ENCODE data around the gene INHBC.
"Not testable (repeated sequence)": the region's sequence is repeated elsewhere in the genome, so short reads cannot be mapped to it uniquely, and the experiment has no call there.

INHBC gene

DNA sequence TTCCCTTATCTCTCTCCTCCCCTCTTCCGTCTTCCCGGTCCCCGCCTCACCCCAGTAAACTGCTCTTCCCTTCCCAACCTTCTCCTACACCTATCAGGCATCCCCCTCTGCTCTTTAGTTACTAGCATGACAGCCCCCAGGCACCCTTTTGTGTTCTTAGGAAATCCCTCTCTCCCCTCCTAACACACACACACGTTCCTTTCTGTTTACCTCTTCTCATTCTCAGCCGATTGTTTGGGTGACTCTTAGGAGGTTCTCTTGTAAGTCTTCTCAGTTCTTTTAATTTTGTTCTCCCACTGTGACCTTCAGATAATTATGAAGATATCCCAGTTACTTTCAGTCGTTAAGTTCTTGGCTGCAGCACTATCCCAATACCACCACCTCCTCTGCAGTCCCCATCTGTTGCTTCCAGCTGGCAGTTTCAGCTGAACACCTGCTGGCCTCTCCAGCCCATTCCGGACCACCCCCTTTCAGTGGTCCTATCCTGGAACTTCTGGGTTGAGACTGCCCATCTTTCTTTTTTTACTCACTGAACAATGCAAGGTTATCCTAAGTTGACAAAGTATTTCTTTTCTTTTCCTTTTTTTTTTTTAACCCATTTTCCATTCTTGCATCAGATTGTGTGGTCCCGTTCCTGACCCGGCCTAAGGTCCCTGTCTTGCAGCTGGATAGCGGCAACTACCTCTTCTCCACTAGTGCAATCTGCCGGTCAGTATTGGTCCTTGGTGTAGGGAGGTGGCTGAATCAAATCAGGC, 54.0 kb downstream of the INHBC start:
- DNase-seq = no peak

DNA sequence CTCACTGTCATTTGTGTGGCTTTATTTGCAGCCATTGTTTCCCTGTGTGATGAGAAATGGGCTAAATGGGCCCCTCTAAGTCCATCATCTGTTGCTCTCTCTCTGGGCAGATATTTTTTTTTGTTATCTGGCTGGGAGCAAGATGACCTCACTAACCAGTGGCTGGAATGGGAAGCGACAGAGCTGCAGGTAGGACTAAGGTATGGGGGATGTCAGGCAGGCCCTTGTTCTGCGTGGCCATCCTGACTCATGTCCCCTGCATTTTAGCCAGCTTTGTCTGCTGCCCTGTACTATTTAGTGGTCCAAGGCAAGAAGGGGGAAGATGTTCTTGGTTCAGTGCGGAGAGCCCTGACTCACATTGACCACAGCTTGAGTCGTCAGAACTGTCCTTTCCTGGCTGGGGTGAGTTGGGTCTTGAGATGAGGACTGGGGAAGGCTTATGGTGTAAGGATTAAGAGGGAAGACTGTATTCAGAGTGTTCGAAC, 54.6 kb downstream of the INHBC start:
- no peak for DNase-seq

DNA sequence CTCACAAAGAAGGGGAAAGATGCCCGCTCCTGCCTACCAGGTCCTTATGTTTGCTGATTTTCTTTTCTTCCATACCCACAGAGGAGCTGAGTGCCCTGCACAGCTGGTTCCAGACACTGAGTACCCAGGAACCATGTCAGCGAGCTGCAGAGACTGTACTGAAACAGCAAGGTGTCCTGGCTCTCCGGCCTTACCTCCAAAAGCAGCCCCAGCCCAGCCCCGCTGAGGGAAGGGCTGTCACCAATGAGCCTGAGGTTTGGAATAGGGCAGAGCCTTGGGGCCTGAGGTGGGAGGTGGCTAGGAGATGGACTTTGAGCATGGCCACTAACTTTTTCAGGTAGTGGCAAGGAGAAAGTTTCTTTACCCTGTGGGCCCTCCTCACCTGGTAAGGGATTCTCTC, 55.5 kb downstream of the INHBC start:
- DNase-seq = no peak

DNA sequence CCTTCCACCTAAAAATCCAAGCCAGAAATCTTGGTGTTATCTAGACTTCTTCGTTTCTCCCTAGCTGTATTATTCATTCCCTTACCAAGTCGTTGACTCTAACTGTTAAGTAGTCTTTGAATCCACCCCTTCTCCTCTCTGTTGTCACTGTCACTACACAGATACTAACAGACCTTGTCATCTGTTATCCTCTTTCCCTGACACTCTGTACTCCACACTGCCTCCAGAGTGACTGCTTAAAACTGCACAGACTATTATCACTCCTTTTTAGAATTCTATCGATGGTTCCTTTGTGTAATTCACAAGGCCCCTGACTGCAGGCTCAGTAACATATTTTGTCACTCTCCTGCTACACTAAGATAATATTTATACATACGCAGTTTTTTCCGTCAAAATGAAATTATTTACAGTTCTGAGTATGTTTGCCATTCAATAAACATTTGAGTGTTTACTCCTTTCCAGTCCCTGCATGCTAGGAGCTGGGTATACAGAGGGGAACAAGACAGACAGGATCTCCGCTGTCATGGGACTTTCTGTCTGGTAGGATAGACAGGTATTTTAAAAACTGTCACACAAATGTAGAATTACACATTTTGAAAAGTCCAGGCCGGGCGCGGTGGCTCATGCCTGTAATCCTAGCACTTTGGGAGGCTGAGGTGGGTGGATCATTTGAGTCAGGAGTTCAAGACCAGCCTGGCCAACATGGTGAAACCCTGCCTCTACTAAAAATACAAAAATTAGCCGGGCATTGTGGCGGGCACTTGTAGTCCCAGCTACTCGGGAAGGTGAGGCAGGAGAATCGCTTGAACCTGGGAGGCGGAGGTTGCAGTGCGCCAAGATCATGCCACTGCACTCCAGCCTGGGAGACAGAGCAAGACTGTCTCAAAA, 57.1 kb downstream of the INHBC start:
- DNase-seq = no peak

DNA sequence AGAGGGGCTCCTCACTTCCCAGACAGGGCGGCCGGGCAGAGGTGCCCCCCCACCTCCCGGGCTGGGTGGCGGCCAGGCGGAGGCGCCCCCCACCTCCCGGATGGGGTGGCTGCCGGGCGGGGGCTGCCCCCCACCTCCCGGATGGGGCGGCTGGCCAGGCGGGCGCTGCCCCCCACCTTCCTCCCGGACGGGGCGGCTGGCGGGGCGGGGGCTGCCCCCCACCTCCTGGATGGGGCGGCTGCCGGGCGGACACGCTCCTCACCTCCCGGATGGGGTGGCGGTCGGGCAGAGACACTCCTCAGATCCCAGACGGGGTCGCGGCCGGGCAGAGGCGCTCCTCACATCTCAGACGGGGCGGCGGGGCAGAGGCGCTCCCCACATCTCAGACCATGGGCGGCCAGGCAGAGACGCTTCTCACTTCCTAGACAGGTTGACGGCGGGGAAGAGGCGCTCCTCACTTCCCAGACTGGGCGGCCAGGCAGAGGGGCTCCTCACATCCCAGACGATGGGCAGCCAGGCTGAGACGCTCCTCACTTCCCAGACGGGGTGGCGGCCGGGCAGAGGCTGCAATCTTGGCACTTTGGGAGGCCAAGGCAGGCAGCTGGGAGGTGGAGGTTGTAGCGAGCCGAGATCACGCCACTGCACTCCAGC, 60.6 kb downstream of the INHBC start:
- DNase-seq = not testable (repeated sequence)

DNA sequence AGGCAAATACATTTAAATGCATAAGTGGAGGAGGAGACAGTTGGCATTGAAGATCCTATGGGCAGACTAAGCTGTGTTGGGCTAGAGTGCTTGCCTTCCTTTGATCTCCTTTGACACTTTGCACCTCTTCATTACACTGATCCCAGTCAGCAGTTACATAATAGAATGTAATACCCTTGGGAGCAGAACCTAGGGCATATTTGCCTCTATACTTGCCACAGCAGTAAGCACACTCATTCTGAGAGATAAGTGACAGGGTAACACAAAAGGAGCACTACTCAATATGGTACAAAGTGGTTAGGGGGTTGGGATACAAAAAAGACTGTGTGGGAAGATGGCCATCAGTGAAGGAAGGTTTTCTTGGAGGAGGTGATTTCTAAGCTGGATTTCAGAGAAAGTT, 62.2 kb downstream of the INHBC start:
- no peak for DNase-seq

DNA sequence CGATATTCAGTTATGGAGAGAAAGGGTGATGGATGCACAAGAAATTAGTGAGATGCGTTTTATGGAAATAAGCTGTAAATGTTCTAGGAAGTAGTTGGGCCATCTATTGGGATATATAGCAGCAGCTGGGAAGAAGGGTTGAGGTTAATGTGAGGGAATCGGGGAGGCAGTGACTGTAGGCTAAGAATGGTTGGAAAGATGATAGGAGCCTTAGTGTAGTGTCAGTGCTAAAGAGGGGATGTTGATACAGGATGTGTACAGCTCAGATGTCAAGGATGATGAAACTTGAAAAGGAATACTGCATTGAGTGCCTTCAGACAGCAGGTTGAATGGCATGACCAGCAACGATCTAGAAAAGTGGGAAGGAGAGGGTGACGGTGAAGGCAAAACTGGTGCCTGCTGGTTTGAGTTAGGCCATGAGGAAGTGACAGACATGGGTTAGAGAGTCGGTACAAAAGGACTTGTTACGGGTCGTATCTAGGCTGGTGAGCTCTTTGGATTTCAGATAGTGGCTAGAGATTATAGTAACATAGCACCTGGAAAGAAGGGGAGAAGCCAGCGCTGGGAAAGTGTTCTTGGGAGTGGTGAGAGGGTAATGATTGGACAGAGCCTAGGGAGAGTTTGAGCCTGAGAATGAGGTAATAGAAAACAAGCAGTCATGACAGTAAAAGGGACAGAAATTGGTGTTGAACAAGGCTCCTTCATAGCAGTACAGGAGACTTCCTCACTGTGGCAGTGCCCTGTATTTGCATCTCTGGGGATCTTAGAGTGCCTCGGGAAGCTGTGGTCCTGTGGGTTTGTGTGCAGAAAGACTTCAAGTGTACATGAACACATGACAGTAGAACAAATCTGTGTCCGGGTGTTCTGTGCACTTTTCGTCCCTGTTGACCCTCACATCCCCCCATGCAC, 62.9 kb downstream of the INHBC start:
- no peak for DNase-seq

DNA sequence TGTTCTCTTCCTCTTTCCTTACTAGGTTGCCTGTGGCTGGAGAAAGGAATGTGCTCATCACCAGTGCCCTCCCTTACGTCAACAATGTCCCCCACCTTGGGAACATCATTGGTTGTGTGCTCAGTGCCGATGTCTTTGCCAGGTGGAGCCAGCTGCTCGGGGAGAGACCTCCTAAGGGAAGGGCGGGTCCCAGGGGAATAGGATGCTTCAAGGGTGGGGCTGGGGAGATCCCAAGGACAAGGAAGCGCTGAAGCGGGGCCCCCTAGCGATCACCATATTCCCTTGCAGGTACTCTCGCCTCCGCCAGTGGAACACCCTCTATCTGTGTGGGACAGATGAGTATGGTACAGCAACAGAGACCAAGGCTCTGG, 63.5 kb downstream of the INHBC start:
- no peak for DNase-seq

DNA sequence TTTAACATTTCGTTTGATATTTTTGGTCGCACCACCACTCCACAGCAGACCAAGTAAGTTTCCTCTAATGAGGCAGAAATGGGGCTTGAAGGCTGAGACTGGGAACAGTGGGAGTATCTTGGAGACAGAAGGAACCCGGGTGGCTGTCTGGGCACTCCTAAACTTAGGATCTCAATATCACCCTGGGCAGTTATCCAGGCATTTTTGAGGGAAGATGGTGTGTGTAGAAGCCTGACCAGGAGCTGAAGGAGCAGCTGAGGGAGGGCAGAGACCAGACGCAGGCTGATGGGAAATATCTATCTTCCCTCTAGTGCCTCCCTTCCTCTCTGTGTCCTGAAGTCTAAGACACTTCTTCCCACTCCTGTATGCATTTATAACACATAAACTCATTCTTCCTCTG, 64.0 kb downstream of the INHBC start:
- no peak for DNase-seq

DNA sequence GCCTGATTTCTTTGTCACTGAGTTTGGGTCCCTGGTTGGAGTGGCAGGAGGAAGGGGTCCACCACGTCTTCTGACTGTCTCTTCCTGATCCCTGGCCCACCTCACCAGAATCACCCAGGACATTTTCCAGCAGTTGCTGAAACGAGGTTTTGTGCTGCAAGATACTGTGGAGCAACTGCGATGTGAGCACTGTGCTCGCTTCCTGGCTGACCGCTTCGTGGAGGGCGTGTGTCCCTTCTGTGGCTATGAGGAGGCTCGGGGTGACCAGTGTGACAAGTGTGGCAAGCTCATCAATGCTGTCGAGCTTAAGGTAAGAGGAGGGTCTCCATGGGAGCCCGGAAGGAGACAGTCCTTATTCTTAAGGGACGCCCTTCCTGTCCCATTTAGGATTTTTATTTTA, 65.6 kb downstream of the INHBC start:
- DNase-seq = no peak

All from NCI-H1436 treated with DMSO at 0.1 percent for 48 hours (cell line).